ENCODE data around the gene LDLRAP1.

LDLRAP1 gene

GRCh38 chr1:25524568-25525360 lies 18.6 kb upstream of the LDLRAP1 start:
- DNase-seq: no peak

DNA sequence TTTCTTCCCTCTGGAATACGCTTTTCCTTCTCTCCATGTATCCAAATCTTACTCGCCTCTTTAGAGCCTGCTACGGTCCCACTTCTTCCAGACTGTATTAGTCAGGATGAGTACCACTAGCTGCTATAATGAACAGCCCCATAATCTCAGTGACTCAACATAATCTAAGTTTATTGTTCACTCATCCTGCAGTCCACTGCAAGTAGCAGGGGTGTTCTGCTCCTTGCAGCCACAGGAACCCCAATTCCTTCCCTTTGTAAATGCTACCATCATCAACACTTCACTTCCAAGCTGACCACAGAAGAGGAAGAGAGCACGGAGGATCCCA lies 18.1 kb upstream of the LDLRAP1 start:
- DNase-seq: no peak

GRCh38 chr1:25526753-25527152 lies 16.7 kb upstream of the LDLRAP1 start:
- no peak for DNase-seq

GRCh38 chr1:25527226-25527846 lies 16.1 kb upstream of the LDLRAP1 start:
- no peak for DNase-seq

GRCh38 chr1:25527946-25528595 lies 15.3 kb upstream of the LDLRAP1 start:
- DNase-seq: no peak

DNA sequence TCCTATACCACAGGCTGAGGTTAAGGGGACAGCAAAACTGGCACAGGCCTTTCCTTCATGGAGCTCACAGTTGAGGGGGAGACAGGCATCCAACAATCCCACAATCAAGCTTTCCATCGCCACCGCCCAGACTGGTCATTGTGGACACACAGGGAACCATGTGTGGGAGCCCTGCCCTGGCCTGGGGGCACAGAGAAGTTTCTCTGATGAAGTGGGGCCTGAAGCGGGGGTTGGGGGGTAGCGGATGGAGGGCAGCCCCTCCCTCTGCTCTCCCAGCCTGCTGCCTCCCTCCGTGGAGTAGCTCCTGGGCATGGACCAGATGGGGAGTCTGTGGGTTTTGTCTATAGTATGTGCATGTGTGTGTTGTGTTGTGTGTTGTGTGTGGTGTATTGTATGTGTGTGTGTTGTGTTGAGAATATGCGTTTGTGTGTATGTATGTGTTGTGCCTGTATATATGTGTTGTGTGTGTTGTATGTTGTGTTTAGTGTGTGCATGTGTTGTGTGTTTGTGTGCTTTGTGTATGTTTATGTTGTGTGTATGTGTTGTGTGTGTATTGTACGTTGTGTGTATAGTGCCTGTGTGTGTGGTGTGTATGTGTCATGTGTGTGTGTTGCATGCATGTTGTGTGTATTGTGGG lies 14.4 kb upstream of the LDLRAP1 start:
- no peak for DNase-seq

DNA sequence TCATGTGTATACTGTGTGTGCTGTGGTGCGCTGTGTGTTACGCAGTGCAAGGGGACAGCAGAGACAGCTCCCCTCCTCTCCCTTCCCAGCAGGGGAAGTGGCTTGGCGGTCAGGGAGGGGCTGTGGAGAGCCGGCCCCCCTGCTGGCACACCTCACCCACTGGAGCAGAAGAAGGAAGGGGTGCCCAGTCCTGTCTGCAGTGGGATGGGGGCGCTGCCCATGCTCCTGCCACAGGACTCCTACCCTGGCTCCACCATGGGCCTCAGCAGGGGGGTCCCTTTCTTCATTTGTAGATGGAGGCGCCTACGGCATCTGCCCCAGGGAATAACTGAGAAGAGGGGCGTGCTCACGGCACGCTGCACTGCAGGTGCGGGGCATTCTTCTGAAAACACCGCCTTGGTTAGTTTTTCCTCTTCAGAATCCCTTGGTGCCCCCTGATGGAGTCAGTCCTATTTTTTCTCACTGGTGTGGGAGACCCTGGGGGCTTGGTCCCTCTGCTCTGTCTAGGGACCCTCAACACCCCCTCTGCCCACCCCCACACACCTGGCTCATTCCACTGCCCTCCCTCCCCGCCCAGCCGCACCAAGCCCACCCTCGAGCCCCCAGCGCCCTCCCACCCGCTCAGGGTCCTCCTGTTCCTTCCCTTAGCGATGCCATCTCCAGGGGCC lies 13.8 kb upstream of the LDLRAP1 start:
- DNase-seq: no peak

GRCh38 chr1:25530186-25531081 lies 13.0 kb upstream of the LDLRAP1 start:
- DNase-seq: no peak

DNA sequence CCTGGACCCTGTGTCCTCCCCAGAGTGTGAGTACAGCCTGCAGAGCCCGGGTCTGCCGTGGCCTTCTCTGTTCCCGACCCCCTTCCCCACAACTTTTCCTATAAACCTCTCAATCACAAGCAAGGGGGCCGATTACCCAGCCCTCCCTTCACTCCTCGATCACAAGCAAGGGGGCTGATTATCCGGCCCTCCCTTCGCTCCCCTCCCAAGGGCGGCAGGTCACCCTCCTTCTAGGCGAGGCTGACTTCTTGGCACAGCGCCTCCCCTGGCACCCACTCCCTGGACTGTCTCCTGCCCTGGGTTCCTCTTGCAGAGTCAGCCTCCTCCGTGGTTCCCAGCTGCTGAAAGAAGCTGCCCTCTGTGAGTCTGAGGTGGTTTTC lies 12.3 kb upstream of the LDLRAP1 start:
- no peak for DNase-seq

- no peak for DNase-seq
Measured at GRCh38 chr1:25532970-25533369, 10.4 kb upstream of the LDLRAP1 start.

DNA sequence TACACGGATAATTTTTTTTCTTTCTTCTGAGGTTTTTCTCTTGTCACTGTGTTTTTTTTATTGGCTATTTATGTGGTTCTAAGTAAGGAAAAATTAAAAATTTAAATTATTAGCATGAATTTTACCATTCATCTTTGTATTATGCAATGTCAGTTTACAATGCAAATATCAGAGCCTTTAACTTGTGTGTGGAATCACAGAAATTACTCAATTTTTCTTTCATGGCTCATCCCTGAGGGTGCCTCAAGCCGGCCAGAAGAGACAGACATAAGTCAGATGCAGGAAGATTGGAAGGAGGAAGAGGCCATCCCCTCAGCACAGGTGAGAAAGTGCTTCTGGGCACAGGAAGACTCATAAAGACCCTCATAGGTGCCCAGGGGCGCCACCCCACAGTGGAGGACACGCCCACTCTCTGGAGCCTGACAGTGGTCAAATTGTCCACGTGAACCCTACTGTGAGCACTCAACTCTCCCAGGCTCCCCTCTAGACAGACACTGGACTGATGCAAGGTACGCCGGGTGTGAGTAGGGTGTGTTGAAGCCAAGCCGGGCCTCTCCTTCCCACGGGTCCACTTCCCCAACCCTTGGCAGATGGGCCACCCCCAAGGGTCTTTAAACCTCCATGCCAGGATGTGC lies 9.5 kb upstream of the LDLRAP1 start:
- no peak for DNase-seq

DNA sequence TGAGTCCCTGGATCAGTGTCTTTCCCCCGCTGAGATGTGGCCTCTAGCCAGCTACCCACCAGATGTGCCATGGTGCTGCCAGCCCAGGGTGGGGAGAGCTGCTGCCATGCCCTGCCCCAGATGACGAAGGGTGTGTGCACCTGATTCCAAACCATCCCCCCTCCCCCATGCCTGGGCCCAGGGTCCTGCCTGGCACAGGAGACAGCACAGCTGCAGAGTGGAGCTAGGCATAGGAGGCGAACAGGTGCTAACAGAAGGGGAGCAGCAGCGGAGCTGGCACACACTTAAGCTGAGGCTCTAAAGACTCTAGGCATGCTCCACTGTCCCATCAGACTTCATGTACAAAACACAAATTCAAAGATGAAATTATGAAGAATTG lies 9.0 kb upstream of the LDLRAP1 start:
- DNase-seq: no peak

DNA sequence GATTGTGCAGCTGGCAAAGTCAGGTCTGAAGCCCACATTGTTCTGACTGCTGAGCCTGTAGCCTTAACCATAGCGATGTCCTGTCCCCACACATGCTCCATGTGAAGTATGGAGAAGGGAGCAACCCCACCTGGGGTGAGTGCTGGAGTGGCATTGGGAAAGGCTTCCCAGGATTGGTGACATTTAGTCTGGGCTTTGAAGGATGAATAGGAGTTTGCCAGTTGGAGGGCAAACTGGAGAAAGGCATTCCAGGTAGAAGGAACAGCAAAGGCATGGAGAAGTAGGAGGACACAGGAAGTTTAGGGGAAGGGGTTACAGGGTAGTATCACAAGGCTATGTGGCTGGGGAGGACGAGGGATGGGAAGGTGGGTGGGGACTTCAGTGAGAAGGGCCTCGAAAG lies 7.3 kb upstream of the LDLRAP1 start:
- DNase-seq: no peak

- no peak for DNase-seq
Measured at GRCh38 chr1:25537153-25537831, 6.1 kb upstream of the LDLRAP1 start.

DNA sequence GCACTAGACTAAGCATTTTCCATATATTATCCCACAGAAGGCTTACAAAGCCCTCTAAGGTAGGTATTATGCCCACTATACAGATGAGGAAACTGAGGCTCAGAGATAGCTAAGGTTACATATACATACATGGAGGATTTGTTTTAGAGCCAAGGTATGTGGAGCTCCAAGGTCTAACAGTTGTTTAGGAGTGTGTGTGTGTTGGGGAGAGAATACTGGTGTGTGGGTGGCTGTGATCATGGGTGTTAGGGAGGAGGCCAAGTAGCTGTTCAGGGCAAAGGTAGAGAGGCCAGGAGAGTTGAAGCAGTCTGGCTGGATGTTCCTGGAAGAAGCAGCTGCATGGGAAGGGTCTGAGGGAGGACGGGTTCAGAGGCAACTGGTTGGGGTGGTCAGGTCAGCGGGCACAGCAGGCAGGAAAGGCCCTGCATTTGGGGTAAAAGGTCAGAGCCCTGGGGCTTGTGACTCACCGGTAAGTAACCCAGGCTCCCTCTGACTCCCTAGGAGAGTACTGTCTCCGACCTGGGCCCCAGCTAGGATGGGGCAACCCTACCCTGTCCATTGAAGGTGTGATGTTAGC lies 5.1 kb upstream of the LDLRAP1 start:
- DNase-seq: no peak

DNA sequence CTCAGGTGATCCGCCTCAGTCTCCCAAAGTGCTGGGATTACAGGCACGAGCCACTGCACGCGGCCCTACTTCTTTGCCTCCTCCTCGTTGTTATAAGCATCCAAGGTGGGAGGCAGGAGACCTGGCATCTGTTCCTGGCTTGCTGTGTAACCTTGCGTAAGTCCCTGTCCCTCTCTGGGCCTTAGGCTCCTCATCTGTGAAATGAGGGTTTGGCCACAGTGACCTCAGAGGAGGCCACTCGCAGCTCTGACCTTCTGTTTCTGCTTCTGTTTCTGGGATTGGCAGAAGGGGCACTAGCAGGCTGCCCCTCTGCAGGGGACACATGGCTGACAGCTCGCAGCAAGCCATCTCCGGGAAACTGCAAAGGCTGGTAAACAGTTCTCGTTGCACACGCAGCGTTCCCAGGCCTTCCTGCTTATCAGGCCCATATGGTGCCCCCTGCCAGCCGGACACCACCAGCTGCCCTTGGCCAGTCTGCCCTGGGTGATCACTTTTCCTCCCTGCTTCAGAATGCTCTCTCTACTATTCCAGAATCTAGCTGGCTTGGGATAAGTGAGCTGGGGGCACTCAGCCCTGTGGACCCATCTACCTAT lies 2.6 kb upstream of the LDLRAP1 start:
- DNase-seq: no peak

GRCh38 chr1:25541425-25541824 lies 2.0 kb upstream of the LDLRAP1 start:
- DNase-seq: no peak

DNA sequence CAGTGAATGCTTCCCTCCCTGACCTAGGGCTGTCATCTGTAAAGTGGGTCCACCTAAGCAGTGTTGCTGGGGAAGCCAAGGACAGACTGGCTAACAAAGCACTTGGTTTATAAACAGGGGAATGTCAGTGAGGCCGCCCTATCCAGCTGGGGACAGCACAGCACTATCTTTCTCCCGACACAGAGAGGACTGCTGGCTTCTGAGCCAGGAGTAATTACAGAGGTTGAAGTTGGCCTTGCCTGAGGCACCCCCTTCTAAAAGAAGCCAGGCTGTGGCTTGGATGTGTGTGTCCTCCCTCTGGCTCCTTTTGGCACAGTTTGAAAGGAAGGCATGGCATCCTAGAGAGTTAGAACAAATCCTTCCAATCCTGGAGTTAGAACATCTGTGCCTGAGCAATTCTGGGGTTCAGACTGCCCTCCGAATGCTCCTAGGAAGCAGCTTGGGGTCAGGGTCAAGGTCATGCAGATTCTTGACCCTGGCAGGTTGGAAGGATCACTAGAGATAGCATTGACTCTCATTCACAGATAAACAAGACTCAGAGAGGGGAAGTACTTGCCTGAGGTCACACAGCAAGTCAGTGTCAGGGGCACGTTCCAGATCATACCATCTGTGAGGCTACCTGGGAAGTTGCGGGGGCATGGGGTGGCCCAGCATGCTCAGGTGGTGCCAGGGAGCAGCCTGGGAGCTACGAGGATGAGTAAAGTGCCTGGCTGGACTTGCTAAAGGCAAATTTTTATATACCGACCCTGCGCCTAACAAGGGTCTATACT lies 1.3 kb upstream of the LDLRAP1 start:
- no peak for DNase-seq

GRCh38 chr1:25543005-25543424 lies 391 bp upstream of the LDLRAP1 start:
- DNase-seq: no peak
